DMS114 treated with DMSO at 0.1 percent for 48 hours (cell line): ENCODE results near the gene CD300A.
"Not testable (repeated sequence)": the region's sequence is repeated elsewhere in the genome, so short reads cannot be mapped to it uniquely, and the experiment has no call there.

Experiments used
- DNase-seq: peaks from one replicate; lab custom pipeline; 2025; ENCODE audit not compliant: unreplicated experiment; lab: John Stamatoyannopoulos, UW

Gene CD300A

DNA sequence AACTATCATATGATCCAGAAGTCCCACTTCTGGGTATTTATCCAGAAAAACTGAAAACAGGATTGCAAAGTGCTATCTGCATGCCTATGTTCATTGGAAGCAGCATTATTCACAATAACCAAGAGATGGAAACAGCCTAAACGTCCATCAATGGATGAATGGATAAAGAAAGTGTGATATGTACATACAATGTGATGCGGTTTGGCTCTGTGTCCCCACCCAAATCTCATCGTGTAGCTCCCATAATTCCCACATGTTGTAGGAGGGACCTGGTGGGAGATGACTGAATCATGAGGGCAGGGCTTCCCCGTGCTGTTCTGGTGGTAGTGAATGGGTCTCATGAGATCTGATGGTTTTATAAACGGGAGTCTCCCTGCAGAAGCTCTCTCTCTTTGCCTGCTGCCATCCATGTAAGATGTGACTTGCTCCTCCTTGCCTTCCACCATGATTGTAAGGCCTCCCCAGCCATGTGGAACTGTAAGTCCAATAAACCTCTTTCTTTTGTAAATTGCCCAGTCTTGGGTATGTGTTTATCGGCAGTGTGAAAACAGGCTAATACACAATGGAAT, 52.1 kb downstream of the CD300A start:
- DNase-seq = not testable (repeated sequence)

DNA sequence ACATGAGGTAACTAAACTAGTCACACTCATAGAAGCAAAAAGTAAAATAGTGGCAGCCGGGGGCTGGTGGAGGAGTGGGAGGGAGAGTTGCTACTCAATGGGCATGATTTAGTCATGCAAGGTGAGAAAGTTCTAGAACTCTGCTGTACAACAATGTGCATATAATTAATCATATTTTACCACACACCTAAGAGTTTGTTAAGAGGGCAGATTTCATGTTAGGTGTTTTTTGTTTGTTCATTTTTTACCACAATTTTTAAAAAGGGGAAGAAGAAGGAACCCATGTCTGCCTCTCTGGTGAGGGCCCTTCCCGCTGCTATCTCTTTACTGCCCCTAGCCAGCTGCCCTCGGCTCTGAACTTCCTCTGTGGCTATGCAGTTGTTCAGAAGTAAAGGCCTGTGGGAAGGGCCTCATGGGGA, 53.6 kb downstream of the CD300A start:
- DNase-seq = no peak

DNA sequence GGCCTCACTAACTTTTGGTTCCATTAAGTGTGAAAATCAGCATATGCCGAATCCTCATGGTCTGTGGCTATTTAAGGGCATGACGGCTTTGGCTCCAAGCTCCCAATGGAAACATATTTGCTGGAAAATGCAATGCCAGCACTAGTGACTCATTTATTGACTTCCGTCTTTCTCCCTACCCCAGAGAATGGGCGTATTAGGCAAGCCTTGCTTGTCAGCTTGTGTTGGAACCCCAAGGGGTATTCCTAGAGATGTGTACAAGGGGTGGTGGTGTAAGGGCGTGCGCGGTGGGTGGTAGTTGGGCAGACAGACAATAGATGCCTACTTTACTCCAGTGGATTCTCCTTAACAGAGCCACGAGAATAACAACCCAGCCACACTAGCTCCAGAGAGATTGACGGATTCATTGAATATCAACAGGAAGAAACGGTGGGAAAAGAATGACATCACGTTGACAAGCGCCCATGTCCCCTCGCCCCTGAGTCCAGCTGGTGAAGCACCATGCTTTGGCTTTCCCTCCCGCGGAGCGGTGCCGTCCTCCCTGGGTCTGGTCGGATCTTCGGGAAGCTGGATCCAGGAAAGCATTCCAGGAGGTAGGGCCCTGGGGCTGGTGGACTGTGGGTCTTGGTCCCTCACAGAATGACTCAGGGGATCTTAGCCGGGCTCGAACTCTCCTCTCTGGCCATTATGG, 54.5 kb downstream of the CD300A start:
- no peak for DNase-seq

DNA sequence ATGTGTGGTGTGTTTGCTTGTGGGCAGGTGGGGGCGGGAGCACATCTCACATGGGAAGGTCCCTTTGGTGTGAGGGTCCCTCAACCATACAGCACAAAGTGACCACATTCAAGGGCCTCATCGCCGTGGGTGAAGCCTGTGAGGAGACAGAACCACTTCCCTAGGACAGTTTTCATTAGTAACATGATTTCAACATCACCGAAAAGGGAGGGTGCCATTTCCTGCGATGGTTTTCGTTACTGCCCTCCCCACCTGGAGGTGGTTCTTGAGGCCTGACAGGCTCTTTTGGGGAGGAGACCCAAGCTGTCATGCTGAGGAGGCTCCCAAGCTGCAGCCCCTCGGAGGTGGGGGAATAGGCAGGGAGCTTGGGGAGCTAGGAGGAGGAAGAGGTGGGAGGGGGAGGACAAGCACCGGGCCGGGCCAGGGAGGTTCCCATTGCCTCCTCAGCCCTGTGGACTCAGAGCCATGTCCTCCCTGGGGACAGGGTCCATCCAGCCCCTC, 55.3 kb downstream of the CD300A start:
- no peak for DNase-seq

DNA sequence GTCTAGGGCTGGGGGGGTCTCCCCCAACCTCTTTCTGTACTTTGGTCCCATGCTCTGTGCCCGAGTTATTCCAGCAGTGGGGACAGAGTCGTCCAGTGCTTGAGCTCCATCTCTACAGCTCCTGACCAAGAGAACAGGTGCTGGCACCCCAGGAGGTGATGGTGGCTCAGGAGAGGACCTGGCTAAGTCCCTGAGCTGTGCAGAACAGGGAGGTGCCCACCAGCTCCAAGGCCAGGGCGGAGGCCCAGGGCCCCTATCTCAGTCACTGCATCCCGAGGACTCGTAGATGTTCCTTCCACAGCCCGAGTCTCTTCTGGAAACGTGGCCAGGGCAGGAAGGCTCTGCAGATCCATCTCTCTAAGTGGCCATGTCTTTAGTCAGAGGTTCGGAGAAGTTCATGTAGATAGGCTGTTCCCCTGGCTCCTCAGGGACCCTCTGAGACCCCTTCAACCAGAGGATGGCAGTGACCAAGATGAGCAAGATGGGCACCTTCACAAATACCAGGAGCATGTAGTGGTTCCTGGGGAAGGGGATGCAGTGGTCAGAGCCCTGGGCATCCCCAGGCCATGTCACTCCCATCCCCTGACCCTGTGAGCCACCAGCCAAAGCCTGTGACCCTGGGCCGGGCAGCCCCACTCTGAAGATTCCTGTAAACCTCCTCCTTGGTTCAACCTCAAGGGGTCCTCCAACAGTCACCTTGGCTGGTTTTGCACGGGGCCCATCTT, 56.1 kb downstream of the CD300A start:
- DNase-seq = no peak

DNA sequence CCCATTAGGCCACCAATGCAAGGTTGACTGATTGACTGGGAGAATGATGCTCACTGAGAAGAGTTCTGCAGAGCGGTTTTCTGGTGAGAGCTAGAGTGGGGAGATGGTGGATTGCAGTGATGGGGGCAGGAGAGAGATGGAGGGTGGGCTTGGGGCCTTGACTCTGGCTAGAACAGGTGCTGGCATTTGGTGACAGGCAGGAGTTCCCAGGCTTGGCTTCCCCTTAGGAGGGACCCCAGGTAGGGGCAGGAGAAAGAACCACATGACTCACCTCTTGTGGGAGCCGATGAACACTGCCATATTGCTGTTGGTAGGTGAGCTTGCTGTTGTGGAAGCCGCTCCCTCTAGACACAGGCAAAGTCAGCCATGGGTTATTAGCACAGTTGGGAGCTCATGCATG, 56.9 kb downstream of the CD300A start:
- DNase-seq = no peak

DNA sequence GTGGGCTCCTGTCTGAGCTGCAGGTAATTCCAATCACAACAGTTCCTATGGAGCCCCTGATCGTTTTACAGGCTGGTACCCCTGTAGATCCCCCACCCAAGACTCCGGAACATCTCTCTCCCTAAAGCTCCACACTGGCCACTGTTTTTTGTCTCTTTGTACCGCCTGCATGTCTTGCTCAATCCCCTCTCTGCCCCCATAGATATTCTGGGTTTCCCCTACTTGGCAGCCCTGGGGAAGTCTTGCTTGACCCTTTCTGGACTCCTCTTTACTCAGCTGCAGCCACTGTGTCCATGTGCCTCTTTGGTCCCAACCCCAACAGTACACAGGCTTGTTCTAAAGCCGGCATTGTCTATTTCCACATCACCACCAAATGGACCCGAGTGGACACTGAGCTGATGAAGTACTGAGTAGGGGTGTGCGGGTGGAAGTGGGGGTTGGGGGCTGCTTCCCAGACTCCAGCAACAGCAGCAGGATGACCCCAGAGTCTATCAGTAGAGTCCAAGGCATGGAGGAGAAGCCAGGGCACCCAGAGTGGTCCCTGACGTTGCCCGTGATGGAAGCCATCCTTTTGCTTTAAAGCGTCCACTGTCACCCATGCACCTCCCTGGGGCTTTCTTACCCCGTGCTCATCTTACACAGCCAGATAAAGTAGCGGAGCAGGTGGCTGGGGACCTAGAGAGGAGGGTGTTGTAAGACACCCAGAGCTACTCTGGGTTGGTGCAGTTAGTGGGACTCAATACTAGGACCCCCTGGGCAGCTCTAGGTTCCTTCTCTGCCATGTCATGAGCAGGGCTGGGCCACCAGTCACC, 58.4 kb downstream of the CD300A start:
- DNase-seq = no peak

DNA sequence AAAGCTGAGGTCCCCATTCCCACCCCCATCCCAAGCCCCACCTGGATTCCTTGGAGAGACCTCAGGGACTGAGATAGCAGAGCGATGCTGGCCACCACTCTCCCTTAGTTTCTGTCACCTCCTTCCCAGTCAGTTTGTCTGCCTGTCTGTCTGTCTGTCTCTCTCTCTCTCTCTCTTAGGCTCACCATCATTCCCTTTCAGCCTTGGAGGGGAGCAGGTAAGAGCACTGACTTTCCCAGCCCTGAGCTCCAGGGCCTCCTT, 59.0 kb downstream of the CD300A start:
- DNase-seq = no peak

DNA sequence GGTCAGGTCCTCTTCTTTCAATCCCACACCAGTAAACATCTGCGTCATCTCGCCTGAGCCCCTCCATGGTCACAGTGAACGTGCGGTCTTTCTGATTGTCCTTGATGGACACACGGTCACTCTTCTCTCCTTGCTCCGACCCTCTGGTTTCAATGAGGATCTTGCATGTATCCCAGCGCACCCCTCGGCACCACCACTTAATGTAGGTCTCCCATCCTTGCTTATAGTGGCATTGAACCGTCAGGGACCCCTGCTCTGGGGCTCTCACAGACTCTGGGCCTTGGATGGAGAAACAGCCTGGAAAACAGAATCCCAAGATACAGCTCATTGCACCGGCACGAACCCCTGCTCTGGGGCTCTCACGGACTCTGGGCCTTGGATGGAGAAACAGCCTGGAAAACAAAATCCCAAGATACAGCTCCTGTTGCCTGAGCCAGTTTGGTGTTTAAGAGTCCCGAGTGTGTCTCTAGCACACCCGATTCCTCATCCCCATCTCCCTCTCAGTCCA, 59.4 kb downstream of the CD300A start:
- DNase-seq = no peak

DNA sequence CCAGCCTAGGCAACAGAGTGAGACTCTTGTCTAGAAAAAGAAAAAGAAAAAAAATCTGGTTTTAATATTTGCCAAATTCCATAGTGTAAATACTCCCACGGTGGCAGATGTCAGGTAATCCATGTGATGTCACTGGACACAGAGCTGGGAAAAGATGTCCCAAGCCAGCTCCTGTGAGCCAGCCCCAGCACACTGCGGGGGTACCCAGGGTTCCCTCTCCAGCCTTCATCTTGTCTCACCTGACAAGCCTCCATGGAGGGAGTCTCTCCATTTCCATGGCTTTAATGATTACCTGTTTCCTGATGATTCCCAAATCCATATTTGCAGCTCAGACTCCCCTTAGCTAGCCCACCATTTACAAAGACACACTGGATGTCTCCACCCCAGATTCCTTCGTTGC, 60.2 kb downstream of the CD300A start:
- DNase-seq = no peak

DNA sequence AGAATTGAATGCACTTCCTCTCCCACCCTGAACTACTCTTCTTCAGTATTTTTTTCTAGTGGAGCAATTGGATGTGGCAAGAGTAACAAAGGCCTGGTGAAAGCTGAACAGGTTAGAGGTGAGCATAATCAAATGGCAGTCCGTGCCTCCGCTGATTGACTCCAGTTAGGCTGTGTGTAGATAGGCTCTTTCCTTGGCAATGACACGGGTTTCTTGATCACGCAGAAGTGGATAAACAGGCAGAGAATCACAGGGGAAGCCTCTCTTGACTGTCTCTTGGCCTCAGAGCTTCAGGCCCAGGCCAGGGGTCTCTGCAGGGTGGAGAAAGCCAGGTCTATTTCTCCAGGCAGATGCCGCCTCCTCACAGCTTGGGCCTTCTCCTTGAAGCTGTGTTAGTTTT, 60.6 kb downstream of the CD300A start:
- DNase-seq = no peak

DNA sequence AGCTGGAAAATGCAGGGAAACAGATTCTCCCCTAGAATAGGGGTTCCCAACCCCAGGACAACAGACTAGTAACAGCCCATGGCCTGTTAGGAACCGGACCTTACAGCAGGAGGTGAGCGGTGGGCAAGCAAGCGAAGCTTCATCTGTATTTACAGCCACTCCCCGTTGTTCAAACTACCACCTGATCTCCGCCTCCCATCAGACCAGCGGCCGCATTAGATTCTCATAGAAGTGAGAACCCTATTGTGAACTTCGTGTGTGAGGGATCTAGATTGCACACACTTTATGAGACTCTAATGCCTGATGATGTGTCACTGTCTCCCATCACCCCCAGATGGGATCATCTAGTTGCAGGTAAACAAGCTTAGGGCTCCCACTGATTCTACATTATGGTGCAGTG, 61.3 kb downstream of the CD300A start:
- no peak for DNase-seq

DNA sequence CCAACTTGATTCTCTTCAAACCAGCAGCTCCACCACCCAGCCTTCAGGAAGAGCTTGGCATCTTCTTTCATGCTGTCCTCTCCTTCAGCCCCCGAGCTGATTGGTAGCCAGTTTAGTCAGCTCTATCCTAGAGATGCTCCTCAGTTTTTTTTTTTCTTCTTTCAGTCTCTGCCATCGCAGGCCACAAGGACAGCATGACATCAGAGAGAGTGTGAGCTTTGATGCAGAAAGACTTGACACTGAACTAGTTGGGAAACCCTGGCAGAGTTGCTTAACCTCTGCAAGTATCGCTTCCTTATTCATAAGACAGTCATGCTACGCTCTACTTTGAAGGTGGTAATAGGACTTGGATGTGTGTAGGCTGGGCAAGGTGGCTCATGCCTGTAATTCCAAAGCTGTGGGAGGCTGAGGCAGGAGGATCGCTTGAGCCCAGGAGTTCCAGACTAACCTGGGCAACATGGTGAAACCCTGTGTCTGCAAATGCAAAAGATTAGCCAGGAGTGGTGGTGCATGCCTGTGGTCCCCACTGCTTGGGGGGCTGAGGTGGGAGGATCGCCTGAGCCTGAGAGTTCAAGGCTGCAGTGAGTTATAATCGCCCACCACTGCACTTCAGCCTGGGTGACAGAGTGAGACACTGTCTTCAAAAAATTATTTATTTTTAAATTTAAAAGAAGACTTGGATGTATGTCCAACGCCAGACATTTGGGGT, 62.2 kb downstream of the CD300A start:
- no peak for DNase-seq

DNA sequence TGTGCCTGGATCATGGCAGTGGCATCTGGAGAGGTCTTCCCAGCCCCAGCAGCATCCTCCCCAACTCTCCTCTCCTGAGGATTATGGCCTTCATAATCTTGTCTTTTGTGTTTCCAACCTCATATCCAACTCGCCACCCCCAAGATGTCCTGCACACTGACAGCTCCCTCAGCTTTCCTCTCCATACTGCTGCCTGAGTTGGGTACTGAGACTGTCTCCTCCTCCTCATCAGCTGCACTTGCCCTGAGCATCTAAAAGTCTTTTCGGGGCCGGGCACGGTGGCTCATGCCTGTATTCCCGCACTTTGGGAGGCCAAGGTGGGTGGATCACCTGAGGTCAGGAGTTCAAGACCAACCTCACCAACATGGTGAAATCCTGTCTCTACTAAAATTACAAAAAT, 62.8 kb downstream of the CD300A start:
- no peak for DNase-seq

DNA sequence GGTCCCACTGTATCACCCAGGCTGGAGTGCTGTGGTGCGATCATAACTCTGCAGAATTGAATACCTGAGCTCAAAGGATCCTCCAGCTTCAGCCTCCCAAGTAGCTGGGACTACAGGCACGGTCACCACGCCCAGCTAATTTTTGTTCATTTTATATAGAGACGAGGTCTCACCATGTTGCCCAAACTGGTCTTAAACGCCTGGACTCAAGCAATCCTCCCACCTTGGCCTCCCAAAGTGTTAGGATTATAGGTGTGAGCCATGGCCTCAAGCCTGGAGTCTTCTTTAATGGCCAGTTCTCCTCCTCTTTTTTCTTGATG, 64.4 kb downstream of the CD300A start:
- DNase-seq = no peak

DNA sequence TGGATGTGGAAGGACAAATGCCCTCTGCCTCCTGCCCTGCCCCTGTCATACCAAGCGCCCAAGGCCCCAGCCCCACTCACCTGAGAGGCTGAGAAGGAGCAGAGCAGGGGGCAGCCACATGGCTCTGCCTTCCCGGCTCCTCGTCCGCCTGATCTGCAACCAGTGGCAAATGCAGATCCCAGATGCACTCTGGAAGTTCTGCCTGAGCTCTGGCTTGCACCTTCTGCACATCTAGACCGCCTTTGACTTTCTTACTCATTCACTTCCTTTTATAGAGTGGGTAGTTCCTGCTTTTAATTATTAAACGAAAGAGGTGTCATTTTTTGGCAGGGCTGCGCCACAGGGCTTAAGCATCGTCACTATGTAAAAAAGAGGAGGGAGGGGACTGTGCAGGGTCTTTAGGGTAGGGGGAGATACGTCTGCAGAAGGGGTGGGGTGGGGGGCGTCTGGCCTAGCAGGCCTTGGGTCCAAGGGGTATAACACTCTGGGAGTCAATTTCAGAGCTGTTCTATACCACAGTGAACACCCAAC, 64.9 kb downstream of the CD300A start, which contains the start of gene CD300LB:
Gene CD300LB, minus strand, starts transcription at position 245 of the 531 bp plus-strand sequence. Its CDS starts 125 bp downstream, at position 120.
- DNase-seq = no peak

DNA sequence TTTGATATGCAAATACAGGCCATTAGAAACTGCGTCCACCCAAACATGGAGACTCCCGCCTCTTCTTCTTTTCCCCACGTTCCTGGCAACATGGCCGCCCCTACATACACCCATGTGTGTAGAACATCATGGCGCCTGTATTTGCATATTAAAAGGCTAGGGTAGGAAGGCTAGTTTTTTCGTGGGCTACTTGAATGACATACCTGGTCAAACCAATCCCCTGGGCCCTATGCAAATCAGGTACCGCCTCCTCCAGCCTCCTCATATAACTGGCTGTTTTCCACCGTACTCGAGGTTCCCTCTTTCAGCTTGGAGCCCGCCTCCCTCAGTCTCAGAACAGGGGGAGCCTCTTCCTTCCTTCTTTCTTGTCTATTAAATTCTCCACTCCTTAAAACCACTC, 65.7 kb downstream of the CD300A start:
- no peak for DNase-seq
